ENCODE data around the gene AOPEP.

AOPEP gene

GRCh38 chr9:94837404-94837803, 110.9 kb downstream of the AOPEP start:
- H3K27ac ChIP-seq (ENCODE audit: low read depth, low read length): no peak overlapping the region

GRCh38 chr9:94839398-94839797, 112.9 kb downstream of the AOPEP start:
- TF ChIP-seq CTCF (IDR thresholded peaks at IDR 0.05; ENCODE audit: insufficient read depth, low read length, poor library complexity, severe bottlenecking): no peak
- no peak for TF ChIP-seq EZH2phosphoT487 (conservative IDR thresholded peaks at IDR 0.05; ENCODE audit: low read length)
- Histone ChIP-seq H3F3A (ENCODE audit: insufficient read depth) (no peaks in the 10 kb centered on the region), H3K4me3 (ENCODE audit: insufficient read depth, low read length, poor library complexity, severe bottlenecking) (no peak overlapping the region), H3K27ac (ENCODE audit: low read depth, low read length) (no peak overlapping the region), H3K9ac (ENCODE audit: low read length) (no peak overlapping the region), H4K20me1 (ENCODE audit: low read depth, low read length) (no peaks in the 10 kb centered on the region), H3K9me2 (replicated peaks; ENCODE audit: insufficient read depth, low read length) (no peaks in the 10 kb centered on the region), H3K27me3 (ENCODE audit: low read length) (no peaks in the 10 kb centered on the region), H3K79me2 (ENCODE audit: insufficient read depth, low read length) (no peaks in the 10 kb centered on the region), H3K4me2 (ENCODE audit: low read depth, low read length, poor library complexity, severe bottlenecking) (no peak overlapping the region), H3K9me3 (ENCODE audit: insufficient read depth, low read length) (no peaks in the 10 kb centered on the region), H2AFZ (ENCODE audit: low read depth, low read length, severe bottlenecking) (no peak overlapping the region), H3K36me3 (ENCODE audit: low read length) (no peaks in the 10 kb centered on the region)

More at GRCh38 chr9:94837404-94837803, 110.9 kb downstream of the AOPEP start:
- H3K4me3 ChIP-seq (ENCODE audit: insufficient read depth, low read length, poor library complexity, severe bottlenecking): no peak overlapping the region
- no peaks in the 10 kb centered on the region for H3K27me3 ChIP-seq (ENCODE audit: low read length)
- H3K9me2 ChIP-seq (replicated peaks; ENCODE audit: insufficient read depth, low read length): no peaks in the 10 kb centered on the region
- H3K4me2 ChIP-seq (ENCODE audit: low read depth, low read length, poor library complexity, severe bottlenecking): no peak overlapping the region
- no peak for TF ChIP-seq EZH2phosphoT487 (conservative IDR thresholded peaks at IDR 0.05; ENCODE audit: low read length)
- TF ChIP-seq CTCF (IDR thresholded peaks at IDR 0.05; ENCODE audit: insufficient read depth, low read length, poor library complexity, severe bottlenecking): no peak
- no peak overlapping the region for H3K9ac ChIP-seq (ENCODE audit: low read length)
- no peak overlapping the region for H2AFZ ChIP-seq (ENCODE audit: low read depth, low read length, severe bottlenecking)
- no peaks in the 10 kb centered on the region for H4K20me1 ChIP-seq (ENCODE audit: low read depth, low read length)
- no peaks in the 10 kb centered on the region for H3F3A ChIP-seq (ENCODE audit: insufficient read depth)
- H3K79me2 ChIP-seq (ENCODE audit: insufficient read depth, low read length): no peaks in the 10 kb centered on the region
- no peaks in the 10 kb centered on the region; the same call in 1 of the 2 replicates for H3K36me3 ChIP-seq (ENCODE audit: low read length)
- no peaks in the 10 kb centered on the region for H3K9me3 ChIP-seq (ENCODE audit: insufficient read depth, low read length)

GRCh38 chr9:94840738-94841137, 114.2 kb downstream of the AOPEP start:
- Histone ChIP-seq H3K9me3 (ENCODE audit: insufficient read depth, low read length) (no peaks in the 10 kb centered on the region), H3K27me3 (ENCODE audit: low read length) (no peaks in the 10 kb centered on the region), H3K4me3 (ENCODE audit: insufficient read depth, low read length, poor library complexity, severe bottlenecking) (no peak overlapping the region), H3K9ac (ENCODE audit: low read length) (no peak overlapping the region), H3K36me3 (ENCODE audit: low read length) (no peaks in the 10 kb centered on the region), H2AFZ (ENCODE audit: low read depth, low read length, severe bottlenecking) (no peak overlapping the region), H3K27ac (ENCODE audit: low read depth, low read length) (no peak overlapping the region), H3F3A (ENCODE audit: insufficient read depth) (no peaks in the 10 kb centered on the region), H3K4me2 (ENCODE audit: low read depth, low read length, poor library complexity, severe bottlenecking) (no peak overlapping the region), H3K9me2 (replicated peaks; ENCODE audit: insufficient read depth, low read length) (no peaks in the 10 kb centered on the region), H4K20me1 (ENCODE audit: low read depth, low read length) (no peaks in the 10 kb centered on the region), H3K79me2 (ENCODE audit: insufficient read depth, low read length) (no peaks in the 10 kb centered on the region)
- TF ChIP-seq EZH2phosphoT487 (conservative IDR thresholded peaks at IDR 0.05; ENCODE audit: low read length) (no peak), CTCF (IDR thresholded peaks at IDR 0.05; ENCODE audit: insufficient read depth, low read length, poor library complexity, severe bottlenecking) (no peak)

All from SU-DHL-6 (cell line).